Dendritic cell treated with granulocyte-macrophage colony-stimulating factor and Interleukin-4, amounts not matched to agents 40 ng/mL and 50 ng/mL, for 4 days (primary cell): ENCODE data around the gene PTPRD.
"Not testable (repeated sequence)": the region's sequence is repeated elsewhere in the genome, so short reads cannot be mapped to it uniquely, and the experiment has no call there.

Source experiments
- H3K27ac Mint-ChIP-seq: one replicate; pipeline ENCODE4 v1.8.0; 2022; ENCODE audit warnings: mild to moderate bottlenecking, mixed read lengths
- H3K27me3 Mint-ChIP-seq: one replicate; pipeline ENCODE4 v1.8.0; 2022; ENCODE audit warnings: mild to moderate bottlenecking, mixed read lengths
- H3K36me3 Mint-ChIP-seq: one replicate; pipeline ENCODE4 v1.8.0; 2022; ENCODE audit warnings: low read depth, mixed read lengths
- H3K4me1 Mint-ChIP-seq: one replicate; pipeline ENCODE4 v1.8.0; 2022; ENCODE audit warnings: low read depth, mixed read lengths
- H3K4me3 Mint-ChIP-seq: one replicate; pipeline ENCODE4 v1.8.0; 2022; ENCODE audit warnings: mild to moderate bottlenecking, moderate library complexity, mixed read lengths
- H3K9me3 Mint-ChIP-seq: one replicate; pipeline ENCODE4 v1.8.0; 2022; ENCODE audit warnings: mixed read lengths
- intact Hi-C: fragments of 100-400 bp; cut with micrococcal nuclease; formaldehyde crosslinking; loops from one replicate; pipeline ENCODE4 v1.15.0; 2022

Gene PTPRD

DNA sequence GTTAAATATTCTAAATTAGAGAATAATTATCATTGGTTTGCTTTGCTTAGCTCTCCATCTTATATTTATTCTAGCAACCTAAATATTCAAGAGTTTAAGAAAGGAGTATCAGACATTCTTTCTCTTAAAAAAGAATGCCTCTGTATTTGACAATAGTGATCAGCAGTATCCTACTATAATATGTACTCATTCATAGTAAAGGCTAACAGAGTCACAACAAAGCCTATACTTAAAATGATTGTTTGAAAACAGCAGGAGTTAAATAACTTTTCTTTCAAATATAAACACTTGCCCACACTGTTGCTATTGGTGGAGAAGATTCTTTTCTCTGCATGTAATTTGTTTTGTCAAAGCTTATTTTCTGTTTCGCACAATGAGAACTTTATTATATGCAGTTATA lies 178.4 kb downstream of the PTPRD start:
- H3K4me1 Mint-ChIP-seq, result no peaks in the 10 kb centered on the region
- no peak overlapping the region for H3K27ac Mint-ChIP-seq
- no peaks in the 10 kb centered on the region for H3K27me3 Mint-ChIP-seq

DNA sequence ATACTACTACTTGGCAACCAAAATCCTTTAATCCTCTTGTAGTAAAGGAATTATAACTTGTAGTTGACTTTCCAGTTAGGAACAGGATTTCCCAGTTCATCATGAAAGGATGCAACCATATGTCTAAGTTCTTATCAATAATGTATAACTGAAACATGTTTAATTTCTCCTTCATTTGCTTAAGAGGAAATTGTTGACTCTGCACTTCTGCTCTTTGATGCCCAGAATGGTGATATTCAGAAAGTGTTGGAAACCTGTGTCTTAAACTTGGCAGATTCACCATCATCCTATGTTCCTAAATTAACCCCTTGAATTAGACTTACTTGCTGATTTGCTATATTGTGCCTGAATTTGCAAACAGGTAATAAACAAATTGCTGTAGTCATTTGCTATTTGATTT lies 201.5 kb downstream of the PTPRD start:
- H3K9me3 Mint-ChIP-seq, result peaks cover 10% of the 10 kb centered on the region
- H3K4me1 Mint-ChIP-seq, result no peaks in the 10 kb centered on the region
- H3K27ac Mint-ChIP-seq, result no peak overlapping the region
- intact Hi-C loops, result no loop called here
- H3K4me3 Mint-ChIP-seq, result no peak overlapping the region
- no peaks in the 10 kb centered on the region for H3K27me3 Mint-ChIP-seq
- H3K36me3 Mint-ChIP-seq, result no peaks in the 10 kb centered on the region

More for the DNA sequence above, 178.4 kb downstream of the PTPRD start:
- intact Hi-C loops, result no loop called here
- Mint-ChIP-seq H3K4me3 (no peak overlapping the region), H3K36me3 (no peaks in the 10 kb centered on the region), H3K9me3 (peaks cover 6% of the 10 kb centered on the region)

GRCh38 chr9:10403283-10403682 lies 209.5 kb downstream of the PTPRD start:
- intact Hi-C loops, result no loop called here
- Mint-ChIP-seq H3K27me3 (no peaks in the 10 kb centered on the region), H3K36me3 (no peaks in the 10 kb centered on the region), H3K4me3 (no peak overlapping the region), H3K27ac (no peak overlapping the region), H3K4me1 (no peaks in the 10 kb centered on the region), H3K9me3 (no peaks in the 10 kb centered on the region)

DNA sequence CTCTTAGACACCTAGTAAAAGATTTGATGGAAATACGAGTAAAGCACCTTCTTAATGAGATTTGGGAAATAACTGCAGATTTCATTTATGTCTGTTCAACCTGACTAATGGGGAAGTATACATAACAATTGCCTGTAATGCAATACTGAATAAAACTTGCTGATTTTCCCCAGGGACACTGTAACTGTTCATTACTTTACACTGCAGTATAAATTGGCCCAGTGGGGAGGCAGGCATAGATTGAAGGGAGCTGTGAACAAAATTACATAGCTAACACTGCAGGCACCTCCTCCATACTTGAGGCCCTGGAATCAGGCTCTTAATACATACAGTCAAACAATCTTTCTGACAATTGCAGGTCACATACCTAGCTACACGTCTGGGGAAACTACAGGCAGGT lies 216.2 kb downstream of the PTPRD start:
- Mint-ChIP-seq H3K36me3 (no peaks in the 10 kb centered on the region), H3K27ac (no peak overlapping the region), H3K9me3 (no peaks in the 10 kb centered on the region), H3K4me1 (no peaks in the 10 kb centered on the region), H3K4me3 (no peak overlapping the region), H3K27me3 (no peaks in the 10 kb centered on the region)
- intact Hi-C loops, result no loop called here

DNA sequence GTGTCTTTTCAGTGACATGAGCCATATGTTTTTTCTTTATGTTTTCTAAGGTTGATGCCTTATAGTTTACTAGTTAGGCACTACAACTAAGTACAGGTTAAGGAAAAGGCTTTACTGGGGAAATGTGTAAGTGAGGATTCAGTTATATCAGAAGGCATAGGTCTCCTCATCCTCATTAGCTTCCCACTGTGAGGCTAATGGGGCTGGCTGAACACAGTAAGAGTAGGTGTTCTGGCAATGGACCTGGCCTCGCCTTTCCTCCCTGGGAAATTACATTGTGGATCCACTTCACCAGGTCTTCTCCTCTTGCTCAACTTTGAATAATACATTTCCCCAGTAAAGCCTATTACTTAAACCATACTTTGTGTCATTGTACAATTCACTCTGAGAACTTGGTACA lies 225.5 kb downstream of the PTPRD start:
- H3K9me3 Mint-ChIP-seq, result no peaks in the 10 kb centered on the region
- no peaks in the 10 kb centered on the region for H3K36me3 Mint-ChIP-seq

DNA sequence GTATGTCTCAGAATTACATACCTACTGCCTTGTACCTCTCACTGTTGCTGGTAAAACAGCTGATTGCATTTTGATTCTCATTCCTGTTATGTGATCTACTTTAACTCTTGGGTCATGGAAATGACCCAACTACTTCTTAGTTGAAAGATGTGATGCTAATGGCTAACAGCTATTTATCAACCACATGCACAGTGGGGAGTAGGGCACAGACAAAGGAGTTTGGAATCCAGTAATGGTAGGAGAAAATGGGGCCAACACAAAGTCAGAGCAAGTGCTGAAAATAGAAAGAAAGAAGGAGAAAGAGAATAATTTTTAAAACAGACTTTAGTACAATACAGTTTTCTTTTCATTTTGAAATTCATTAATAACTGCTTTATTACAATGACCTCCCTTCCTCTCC lies 241.0 kb downstream of the PTPRD start:
- H3K9me3 Mint-ChIP-seq, result no peaks in the 10 kb centered on the region
- no peak overlapping the region for H3K27ac Mint-ChIP-seq
- H3K27me3 Mint-ChIP-seq, result no peaks in the 10 kb centered on the region
- no peaks in the 10 kb centered on the region for H3K36me3 Mint-ChIP-seq
- no peak overlapping the region for H3K4me3 Mint-ChIP-seq
- intact Hi-C loops, result no loop called here
- H3K4me1 Mint-ChIP-seq, result no peaks in the 10 kb centered on the region

More for the DNA sequence above, 225.5 kb downstream of the PTPRD start:
- Mint-ChIP-seq H3K4me3 (no peak overlapping the region), H3K4me1 (no peaks in the 10 kb centered on the region), H3K27me3 (no peaks in the 10 kb centered on the region), H3K27ac (no peak overlapping the region)
- intact Hi-C loops, result no loop called here

- Mint-ChIP-seq H3K4me3 (no peak overlapping the region), H3K27me3 (no peaks in the 10 kb centered on the region), H3K4me1 (no peaks in the 10 kb centered on the region), H3K36me3 (no peaks in the 10 kb centered on the region), H3K27ac (no peak overlapping the region), H3K9me3 (no peaks in the 10 kb centered on the region)
- intact Hi-C loops, result no loop called here
Observed at GRCh38 chr9:10366171-10366779, 246.5 kb downstream of the PTPRD start.

- Mint-ChIP-seq H3K36me3 (no peaks in the 10 kb centered on the region), H3K4me3 (no peak overlapping the region), H3K27me3 (no peaks in the 10 kb centered on the region), H3K27ac (no peak overlapping the region), H3K9me3 (no peaks in the 10 kb centered on the region), H3K4me1 (no peaks in the 10 kb centered on the region)
- intact Hi-C loops, result no loop called here
Observed at GRCh38 chr9:10354591-10354990, 258.2 kb downstream of the PTPRD start.

- intact Hi-C loops, H3K27me3 Mint-ChIP-seq, H3K9me3 Mint-ChIP-seq, H3K4me3 Mint-ChIP-seq, H3K27ac Mint-ChIP-seq, H3K36me3 Mint-ChIP-seq, H3K4me1 Mint-ChIP-seq: not testable (repeated sequence)
Observed at GRCh38 chr9:10345621-10346020, 267.2 kb downstream of the PTPRD start.

GRCh38 chr9:10341057-10341456 lies 271.7 kb downstream of the PTPRD start:
- no peak overlapping the region for H3K4me3 Mint-ChIP-seq
- no peaks in the 10 kb centered on the region for H3K4me1 Mint-ChIP-seq
- no peaks in the 10 kb centered on the region for H3K27me3 Mint-ChIP-seq
- no peaks in the 10 kb centered on the region for H3K9me3 Mint-ChIP-seq
- no peak overlapping the region for H3K27ac Mint-ChIP-seq
- intact Hi-C loops, result no loop called here
- H3K36me3 Mint-ChIP-seq, result no peaks in the 10 kb centered on the region

GRCh38 chr9:10339152-10339551 lies 273.6 kb downstream of the PTPRD start:
- Mint-ChIP-seq H3K27ac (no peak overlapping the region), H3K27me3 (no peaks in the 10 kb centered on the region), H3K4me1 (no peaks in the 10 kb centered on the region), H3K4me3 (no peak overlapping the region), H3K36me3 (no peaks in the 10 kb centered on the region), H3K9me3 (no peaks in the 10 kb centered on the region)
- intact Hi-C loops, result no loop called here

DNA sequence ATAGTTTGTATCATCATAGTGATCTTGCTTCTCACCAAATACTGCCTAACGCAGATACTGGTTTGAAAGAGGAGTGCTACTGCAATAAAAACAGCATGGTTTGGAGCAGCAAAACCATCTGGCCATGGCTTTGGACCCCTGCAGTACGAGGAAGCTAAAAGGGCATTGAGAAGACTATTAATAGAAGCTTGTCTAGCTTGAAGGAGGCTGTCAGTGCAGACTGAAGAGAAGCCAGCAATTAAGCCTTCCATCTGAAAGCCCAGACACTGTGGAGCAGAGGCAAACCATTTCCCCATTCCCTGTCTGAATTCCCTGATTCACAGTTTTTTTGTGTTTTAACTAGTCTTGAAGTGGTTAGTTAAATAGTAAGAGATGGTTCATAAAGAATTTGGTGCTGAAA lies 281.6 kb downstream of the PTPRD start:
- Mint-ChIP-seq H3K9me3 (no peaks in the 10 kb centered on the region), H3K27me3 (no peaks in the 10 kb centered on the region)

DNA sequence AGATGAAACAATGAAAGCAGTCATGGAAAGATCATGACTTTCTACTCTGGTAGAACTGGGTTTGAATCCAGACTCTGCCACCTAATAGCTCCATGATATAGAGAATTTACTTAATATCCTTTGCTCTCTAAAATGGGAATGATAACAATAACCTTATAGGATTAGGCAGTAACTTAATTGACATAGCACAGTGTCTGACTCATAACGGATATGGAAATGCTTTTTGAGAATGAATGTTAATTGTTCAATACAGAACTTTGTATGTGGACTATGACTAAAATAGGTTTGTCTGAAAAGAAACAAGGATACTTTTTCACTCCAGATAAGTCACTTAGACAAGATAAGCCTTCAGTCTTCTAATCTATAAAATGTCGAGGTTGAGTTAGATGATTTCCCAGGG lies 330.7 kb downstream of the PTPRD start:
- no peak overlapping the region for H3K27ac Mint-ChIP-seq
- no peaks in the 10 kb centered on the region for H3K9me3 Mint-ChIP-seq
- H3K36me3 Mint-ChIP-seq, result no peaks in the 10 kb centered on the region
- no peaks in the 10 kb centered on the region for H3K27me3 Mint-ChIP-seq
- intact Hi-C loops, result no loop called here
- H3K4me3 Mint-ChIP-seq, result no peak overlapping the region
- no peaks in the 10 kb centered on the region for H3K4me1 Mint-ChIP-seq

More for the DNA sequence above, 281.6 kb downstream of the PTPRD start:
- Mint-ChIP-seq H3K4me1 (no peaks in the 10 kb centered on the region), H3K4me3 (no peak overlapping the region), H3K27ac (no peak overlapping the region), H3K36me3 (no peaks in the 10 kb centered on the region)
- intact Hi-C loops, result no loop called here

- intact Hi-C loops, result no loop called here
Observed at GRCh38 chr9:10274988-10275387, 337.8 kb downstream of the PTPRD start.

GRCh38 chr9:10274175-10274574 lies 338.6 kb downstream of the PTPRD start:
- no peak overlapping the region for H3K27ac Mint-ChIP-seq
- H3K27me3 Mint-ChIP-seq, result no peaks in the 10 kb centered on the region
- no peaks in the 10 kb centered on the region for H3K36me3 Mint-ChIP-seq
- H3K9me3 Mint-ChIP-seq, result no peaks in the 10 kb centered on the region
- no peak overlapping the region for H3K4me3 Mint-ChIP-seq
- intact Hi-C loops, result no loop called here
- no peaks in the 10 kb centered on the region for H3K4me1 Mint-ChIP-seq

More at GRCh38 chr9:10274988-10275387, 337.8 kb downstream of the PTPRD start:
- Mint-ChIP-seq H3K27ac (no peak overlapping the region), H3K4me3 (no peak overlapping the region), H3K9me3 (no peaks in the 10 kb centered on the region), H3K36me3 (no peaks in the 10 kb centered on the region), H3K27me3 (no peaks in the 10 kb centered on the region), H3K4me1 (no peaks in the 10 kb centered on the region)
